ENCODE measurements around the gene CR2. TPM values are rescaled to one million over a fixed set of nuclear protein-coding genes. Genes with fewer than 3 reads are reported as not detected.
"Not testable (repeated sequence)": the region's sequence is repeated elsewhere in the genome, so short reads cannot be mapped to it uniquely, and the experiment has no call there.

The CR2 gene
- total and polyA plus RNA-seq, 4 donors = 0.05 to 0.36 (median 0.14) TPM; not detected in 1

DNA sequence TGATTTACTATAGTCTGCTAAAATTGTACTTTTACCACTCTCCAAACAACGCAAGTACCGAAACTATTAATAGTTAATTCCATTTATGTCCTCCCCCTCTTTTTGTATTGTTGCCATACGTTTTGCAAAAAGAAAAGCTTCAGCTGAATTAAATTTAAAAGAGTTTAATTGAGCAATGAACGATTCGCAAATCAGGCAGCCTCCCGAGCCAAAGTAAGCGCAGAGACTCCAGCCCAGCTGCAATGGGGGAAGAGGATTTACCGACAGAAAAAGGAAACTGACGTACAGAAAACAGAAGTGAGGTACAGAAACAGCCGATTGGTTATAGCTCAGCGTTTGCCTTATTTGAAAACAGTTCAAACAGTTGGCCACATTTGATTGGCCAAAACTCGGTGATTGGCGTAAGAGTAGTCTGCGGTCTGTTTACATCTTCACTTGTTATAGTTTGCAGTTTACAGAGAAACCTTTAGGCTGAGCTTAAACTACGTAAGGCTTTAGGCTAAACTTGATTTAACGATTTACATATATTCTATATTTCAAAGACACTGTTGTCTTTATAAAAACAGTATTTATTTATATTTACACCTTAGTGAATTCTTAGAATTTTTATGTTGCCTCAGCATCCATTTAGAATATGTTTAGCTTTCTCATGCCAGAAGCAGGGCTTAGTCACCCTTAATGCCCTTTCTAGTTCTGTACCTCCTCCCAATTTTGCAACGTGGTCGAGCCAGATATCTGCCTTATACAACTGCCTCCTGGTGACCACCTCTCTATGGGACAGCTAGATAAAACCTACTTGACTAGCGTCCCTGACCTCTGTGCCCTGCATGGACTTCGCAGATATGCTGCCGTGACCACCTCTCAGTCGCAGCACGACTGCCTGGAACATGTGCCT lies 65.6 kb downstream of the CR2 start:
- peak; percentile 73 for DNase-seq (ENCODE audit: low spot score)
- TF ChIP-seq EGR1 (IDR thresholded peaks at IDR 0.05; ENCODE audit: low read depth in 2 of 2) = no peak
- TF ChIP-seq, protein P1, sequence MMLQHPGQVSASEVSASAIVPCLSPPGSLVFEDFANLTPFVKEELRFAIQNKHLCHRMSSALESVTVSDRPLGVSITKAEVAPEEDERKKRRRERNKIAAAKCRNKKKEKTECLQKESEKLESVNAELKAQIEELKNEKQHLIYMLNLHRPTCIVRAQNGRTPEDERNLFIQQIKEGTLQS (IDR thresholded peaks at IDR 0.05) = no peak
- TF ChIP-seq NR2F2 (IDR thresholded peaks at IDR 0.05) = no peak
- no peak for TF ChIP-seq FOXA1 (IDR thresholded peaks at IDR 0.05)
- no peak for TF ChIP-seq RAD21 (IDR thresholded peaks at IDR 0.05)
- no peak for TF ChIP-seq SP1 (IDR thresholded peaks at IDR 0.05)
- TF ChIP-seq MAX (IDR thresholded peaks at IDR 0.05) = no peak
- TF ChIP-seq RXRA (IDR thresholded peaks at IDR 0.05) = no peak
- TF ChIP-seq HNF4G (IDR thresholded peaks at IDR 0.05) = no peak
- TF ChIP-seq FOXA2 (IDR thresholded peaks at IDR 0.05) = no peak
- Histone ChIP-seq H3K9ac (ENCODE audit: low read depth in 1 of 2, low read length in 2 of 2) (no peak overlapping the region), H3K27ac (ENCODE audit: low read depth in 1 of 2, low read length in 2 of 2) (no peak overlapping the region), H3K27me3 (ENCODE audit: control insufficient read depth in 4 of 4, insufficient read depth in 4 of 4, low read length in 3 of 4) (no peaks in the 10 kb centered on the region), H3K4me3 (ENCODE audit: low read depth in 1 of 3, low read length in 3 of 3) (no peak overlapping the region), H3K36me3 (ENCODE audit: control insufficient read depth in 4 of 4, insufficient read depth in 3 of 4, low read depth in 1 of 4, low read length in 3 of 4) (no peaks in the 10 kb centered on the region), H3K9me3 (ENCODE audit: control insufficient read depth in 4 of 4, low read length in 3 of 4) (no peaks in the 10 kb centered on the region), H3K4me1 (ENCODE audit: control insufficient read depth in 4 of 4, insufficient read depth in 4 of 4, low read length in 3 of 4) (no peaks in the 10 kb centered on the region)
- 83% methylated on average over 23 of the region's 23 CpGs for WGBS

DNA sequence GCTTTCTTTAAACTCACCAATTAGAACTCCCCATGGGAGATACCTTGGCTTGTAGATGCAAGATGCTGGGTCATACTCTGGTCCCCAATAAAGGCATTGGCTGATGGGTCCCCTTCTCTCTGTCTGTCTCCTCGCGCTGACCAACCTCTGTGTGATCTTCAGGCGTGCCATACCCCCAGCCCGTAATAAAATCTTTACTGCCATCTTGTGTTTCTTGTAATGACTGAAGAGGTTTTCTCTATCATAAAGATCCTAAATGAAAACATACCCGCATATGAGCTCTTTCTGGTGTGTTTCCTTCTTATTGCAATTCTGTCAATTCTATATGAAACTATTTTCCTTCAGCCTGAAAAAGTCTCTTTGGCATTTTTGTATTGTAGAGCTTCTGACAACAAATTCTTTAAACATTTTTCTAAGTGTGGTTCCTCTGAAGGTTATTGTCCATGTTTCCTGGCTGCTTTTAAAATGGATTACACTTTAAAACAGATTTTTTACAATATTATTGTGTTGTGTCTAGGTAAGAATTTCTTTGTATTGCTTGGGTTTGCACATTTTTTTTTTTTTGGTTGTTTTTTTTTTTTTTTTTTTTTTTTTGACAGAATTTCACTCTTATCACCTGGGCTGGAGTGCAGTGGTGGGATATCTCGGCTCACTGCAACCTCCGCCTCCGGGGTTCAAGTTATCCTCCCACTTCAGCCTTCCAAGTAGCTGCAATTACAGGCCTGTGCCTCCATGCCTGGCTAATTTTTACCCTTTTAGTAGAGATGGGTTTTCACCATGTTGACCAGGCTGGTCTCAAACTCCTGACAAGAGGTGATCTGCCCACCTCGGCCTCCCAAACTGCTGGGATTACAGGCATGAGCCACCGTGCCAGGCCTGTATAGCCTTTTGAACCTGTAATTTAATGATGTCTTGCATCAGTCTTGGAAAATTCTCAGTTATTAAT lies 66.5 kb downstream of the CR2 start:
- H3K9ac ChIP-seq (ENCODE audit: low read depth in 1 of 2, low read length in 2 of 2); H3K36me3 ChIP-seq (ENCODE audit: control insufficient read depth in 4 of 4, insufficient read depth in 3 of 4, low read depth in 1 of 4, low read length in 3 of 4); H3K4me3 ChIP-seq (ENCODE audit: low read depth in 1 of 3, low read length in 3 of 3); H3K9me3 ChIP-seq (ENCODE audit: control insufficient read depth in 4 of 4, low read length in 3 of 4); H3K27ac ChIP-seq (ENCODE audit: low read depth in 1 of 2, low read length in 2 of 2); H3K27me3 ChIP-seq (ENCODE audit: control insufficient read depth in 4 of 4, insufficient read depth in 4 of 4, low read length in 3 of 4); H3K4me1 ChIP-seq (ENCODE audit: control insufficient read depth in 4 of 4, insufficient read depth in 4 of 4, low read length in 3 of 4): not testable (repeated sequence)
- peak; percentile 46 for DNase-seq (ENCODE audit: low spot score)
- WGBS = 89% methylated on average over 10 of the region's 10 CpGs

- not testable (repeated sequence) for H3K9me3 ChIP-seq (ENCODE audit: control insufficient read depth in 4 of 4, low read length in 3 of 4); DNase-seq (ENCODE audit: low spot score); H3K4me3 ChIP-seq (ENCODE audit: low read depth in 1 of 3, low read length in 3 of 3); H3K27ac ChIP-seq (ENCODE audit: low read depth in 1 of 2, low read length in 2 of 2); H3K9ac ChIP-seq (ENCODE audit: low read depth in 1 of 2, low read length in 2 of 2); H3K4me1 ChIP-seq (ENCODE audit: control insufficient read depth in 4 of 4, insufficient read depth in 4 of 4, low read length in 3 of 4); H3K27me3 ChIP-seq (ENCODE audit: control insufficient read depth in 4 of 4, insufficient read depth in 4 of 4, low read length in 3 of 4); H3K36me3 ChIP-seq (ENCODE audit: control insufficient read depth in 4 of 4, insufficient read depth in 3 of 4, low read depth in 1 of 4, low read length in 3 of 4)
- 43% methylated on average over 1 of the region's 3 CpGs for WGBS
Observed at GRCh38 chr1:207525239-207525638, 71.1 kb downstream of the CR2 start.

DNA sequence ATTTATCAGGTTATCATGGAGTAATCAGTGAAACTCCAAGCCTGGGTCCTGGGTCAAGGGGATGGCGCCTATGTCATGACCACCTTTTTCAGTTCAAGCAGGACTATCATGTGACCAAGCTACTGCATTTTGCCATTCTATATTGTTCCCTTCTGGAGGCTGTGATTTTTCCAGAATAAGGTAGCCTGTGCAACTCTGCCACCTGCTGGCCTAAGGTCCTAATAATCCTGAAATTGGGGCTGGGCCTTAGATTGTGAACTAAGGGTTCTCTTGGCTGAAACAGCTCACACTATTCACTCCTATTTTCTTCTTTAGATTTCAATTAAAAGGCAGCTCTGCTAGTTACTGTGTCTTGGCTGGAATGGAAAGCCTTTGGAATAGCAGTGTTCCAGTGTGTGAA lies 74.3 kb downstream of the CR2 start:
- not testable (repeated sequence) for H3K27me3 ChIP-seq (ENCODE audit: control insufficient read depth in 4 of 4, insufficient read depth in 4 of 4, low read length in 3 of 4); H3K36me3 ChIP-seq (ENCODE audit: control insufficient read depth in 4 of 4, insufficient read depth in 3 of 4, low read depth in 1 of 4, low read length in 3 of 4); H3K9ac ChIP-seq (ENCODE audit: low read depth in 1 of 2, low read length in 2 of 2); DNase-seq (ENCODE audit: low spot score); H3K9me3 ChIP-seq (ENCODE audit: control insufficient read depth in 4 of 4, low read length in 3 of 4); H3K27ac ChIP-seq (ENCODE audit: low read depth in 1 of 2, low read length in 2 of 2); H3K4me1 ChIP-seq (ENCODE audit: control insufficient read depth in 4 of 4, insufficient read depth in 4 of 4, low read length in 3 of 4); H3K4me3 ChIP-seq (ENCODE audit: low read depth in 1 of 3, low read length in 3 of 3)
- WGBS = no CpG with 5 or more reads among the region's 1 CpG

DNA sequence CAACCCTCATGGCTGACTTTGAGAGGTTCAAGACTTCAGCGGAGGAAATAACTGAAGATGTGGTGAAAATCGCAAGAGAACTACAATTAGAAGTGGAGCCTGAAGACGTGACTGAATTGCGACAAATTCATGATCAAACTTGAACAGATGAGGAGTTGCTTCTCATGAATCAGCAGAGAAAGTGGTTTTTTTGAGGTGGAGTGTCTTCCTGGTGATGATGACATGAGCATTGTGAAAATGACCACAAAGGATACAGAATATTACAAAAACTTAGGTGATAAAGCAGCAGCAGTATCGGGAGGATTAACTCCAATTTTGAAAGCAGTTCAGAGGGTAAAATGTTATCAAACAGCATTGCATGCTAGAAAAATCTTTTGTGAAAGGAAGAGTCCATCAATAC lies 82.1 kb downstream of the CR2 start:
- H3K27ac ChIP-seq (ENCODE audit: low read depth in 1 of 2, low read length in 2 of 2); H3K9me3 ChIP-seq (ENCODE audit: control insufficient read depth in 4 of 4, low read length in 3 of 4); H3K4me3 ChIP-seq (ENCODE audit: low read depth in 1 of 3, low read length in 3 of 3); H3K27me3 ChIP-seq (ENCODE audit: control insufficient read depth in 4 of 4, insufficient read depth in 4 of 4, low read length in 3 of 4); H3K9ac ChIP-seq (ENCODE audit: low read depth in 1 of 2, low read length in 2 of 2); H3K36me3 ChIP-seq (ENCODE audit: control insufficient read depth in 4 of 4, insufficient read depth in 3 of 4, low read depth in 1 of 4, low read length in 3 of 4); DNase-seq (ENCODE audit: low spot score); H3K4me1 ChIP-seq (ENCODE audit: control insufficient read depth in 4 of 4, insufficient read depth in 4 of 4, low read length in 3 of 4): not testable (repeated sequence)
- WGBS = no CpG with 5 or more reads among the region's 5 CpGs

Data from liver (tissue), 9 donors.